Coronary artery (tissue), 2 donors: ENCODE data around the gene NNT.
"Not testable (repeated sequence)": the region's sequence is repeated elsewhere in the genome, so short reads cannot be mapped to it uniquely, and the experiment has no call there.

Experiments used
- DNase-seq: peaks from one replicate; pipeline ENCODE4 v3.0.0-alpha.2; 2017; ENCODE audit warnings: low spot score
- H3K27ac ChIP-seq, 2 donors: fragments of 200-600 bp; sonication (generic); one replicate each; pipeline ENCODE4 v1.5.1; 2016 to 2019
- H3K4me3 ChIP-seq: fragments of 200-600 bp; sonication (generic); 2 replicates; pipeline ENCODE4 v1.5.1; 2016; ENCODE audit warnings: mild to moderate bottlenecking, moderate library complexity
- CTCF ChIP-seq: fragments of 200-600 bp; sonication (generic); IDR thresholded peaks from one replicate; pipeline ENCODE4 v1.5.1; 2019; ENCODE audit warnings: antibody characterized with exemption

NNT gene

DNA sequence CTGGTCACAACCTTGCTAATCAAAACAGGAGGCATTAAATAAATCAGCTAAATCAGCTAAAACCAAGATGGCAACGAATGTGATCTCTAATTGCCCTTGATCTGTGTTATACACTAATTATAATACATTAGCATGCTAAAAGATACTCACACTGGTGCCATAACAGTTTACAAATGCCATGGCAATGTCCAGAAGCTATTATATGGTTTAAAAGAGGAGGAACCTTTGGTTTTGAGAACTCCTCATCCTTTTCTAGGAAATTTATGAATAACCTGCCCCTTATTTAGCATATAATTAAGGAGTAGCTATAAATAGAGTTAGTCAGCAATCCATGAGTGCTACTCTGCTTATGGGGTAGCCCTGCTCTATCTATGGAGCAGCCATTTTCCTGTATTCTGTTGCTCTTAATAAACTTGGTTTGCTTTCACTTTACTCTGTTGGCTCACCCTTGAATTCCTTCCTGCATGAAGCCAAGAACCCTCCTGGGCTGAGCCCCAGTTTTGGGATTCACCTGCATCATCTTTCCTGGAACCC, 18.7 kb upstream of the NNT start:
- no peak for DNase-seq
- H3K27ac ChIP-seq = no peak overlapping the region
- H3K4me3 ChIP-seq = no peak overlapping the region
- TF ChIP-seq CTCF = no peak

DNA sequence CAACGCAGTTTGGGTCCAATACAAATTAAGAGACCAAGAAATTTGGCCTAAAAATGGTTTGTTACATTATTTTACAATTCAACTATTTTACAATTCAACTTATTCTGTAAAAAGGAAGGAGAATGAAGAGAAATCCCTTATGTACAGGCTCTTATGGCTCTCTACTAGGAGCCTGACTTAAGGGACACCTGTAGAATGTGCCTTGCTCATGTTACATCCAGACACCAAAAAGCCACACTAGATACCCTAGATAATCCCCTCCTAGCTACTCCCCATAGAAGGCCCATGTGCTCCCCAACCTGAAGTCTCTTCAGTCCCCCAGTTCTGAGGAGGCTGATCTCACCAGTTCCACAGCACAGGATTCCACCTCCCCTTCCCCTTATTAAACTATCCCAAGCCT, 14.1 kb upstream of the NNT start:
- no peak for DNase-seq
- no peak overlapping the region for H3K27ac ChIP-seq
- H3K4me3 ChIP-seq = no peak overlapping the region
- TF ChIP-seq CTCF = no peak

GRCh38 chr5:43589310-43589709, 13.7 kb upstream of the NNT start:
- H3K4me3 ChIP-seq = no peak overlapping the region
- TF ChIP-seq CTCF = no peak
- H3K27ac ChIP-seq = no peak overlapping the region
- DNase-seq = no peak

DNA sequence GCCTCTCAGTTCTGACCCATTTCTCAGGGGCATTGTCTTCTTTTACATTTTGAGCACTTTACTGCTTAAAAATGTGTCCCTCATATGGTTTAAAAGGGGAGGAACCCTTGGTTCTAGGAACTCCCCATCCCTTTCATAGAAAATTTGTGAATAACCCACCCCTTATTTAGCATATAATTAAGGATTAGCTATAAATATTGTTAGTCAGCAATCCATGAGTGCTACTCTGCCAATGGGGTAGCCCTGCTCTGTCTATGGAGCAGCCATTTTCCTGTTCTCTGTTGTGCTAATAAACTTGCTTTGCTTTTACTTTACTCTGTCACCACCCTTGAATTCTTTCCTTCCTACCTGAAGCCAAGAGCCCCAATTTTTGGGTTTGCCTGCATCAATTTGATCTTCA, 12.3 kb upstream of the NNT start:
- DNase-seq = no peak

DNA sequence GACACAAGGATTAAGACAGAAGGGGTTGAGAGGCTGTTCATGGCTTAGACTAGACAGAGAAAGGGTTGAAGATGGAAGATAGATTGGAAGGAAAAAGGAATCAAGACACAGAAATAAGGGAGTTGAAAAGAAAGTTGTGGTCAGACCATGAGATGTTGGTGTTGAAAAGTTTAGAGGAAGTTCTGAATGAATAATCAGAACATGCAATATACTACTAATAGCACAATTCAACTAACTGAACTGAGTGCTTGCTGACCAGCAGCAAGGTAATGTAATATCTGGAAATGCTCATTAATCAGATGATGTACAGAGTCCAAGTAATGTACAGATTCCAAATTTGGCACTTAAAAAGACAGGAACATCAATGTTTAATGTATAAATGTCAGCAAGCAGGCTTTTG, 10.6 kb upstream of the NNT start:
- DNase-seq = no peak
- no peak for TF ChIP-seq CTCF

More for the DNA sequence above, 12.3 kb upstream of the NNT start:
- TF ChIP-seq CTCF = no peak
- Histone ChIP-seq H3K4me3 (no peak overlapping the region), H3K27ac (no peak overlapping the region)

DNA sequence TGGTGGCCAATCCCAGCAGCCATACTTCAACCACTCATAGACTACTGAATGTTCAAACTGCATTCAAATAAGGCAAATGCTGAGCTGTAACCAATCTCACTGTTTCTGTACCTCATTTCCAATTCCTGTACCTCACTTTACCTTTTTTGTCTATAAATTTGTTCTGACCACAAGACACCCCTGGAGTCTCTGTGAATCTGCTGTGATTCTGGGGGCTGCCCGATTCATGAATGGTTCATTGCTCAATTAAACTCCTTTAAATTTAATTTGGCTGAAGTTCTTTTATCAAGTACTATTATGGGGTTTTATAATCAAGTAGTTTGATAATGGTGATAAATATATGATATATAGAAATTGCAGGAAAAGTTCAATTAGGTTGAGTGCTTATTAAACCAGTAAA, 4.1 kb upstream of the NNT start:
- not testable (repeated sequence) for DNase-seq, H3K4me3 ChIP-seq, H3K27ac ChIP-seq

More for the DNA sequence above, 10.6 kb upstream of the NNT start:
- no peak overlapping the region for H3K4me3 ChIP-seq
- no peak overlapping the region for H3K27ac ChIP-seq

DNA sequence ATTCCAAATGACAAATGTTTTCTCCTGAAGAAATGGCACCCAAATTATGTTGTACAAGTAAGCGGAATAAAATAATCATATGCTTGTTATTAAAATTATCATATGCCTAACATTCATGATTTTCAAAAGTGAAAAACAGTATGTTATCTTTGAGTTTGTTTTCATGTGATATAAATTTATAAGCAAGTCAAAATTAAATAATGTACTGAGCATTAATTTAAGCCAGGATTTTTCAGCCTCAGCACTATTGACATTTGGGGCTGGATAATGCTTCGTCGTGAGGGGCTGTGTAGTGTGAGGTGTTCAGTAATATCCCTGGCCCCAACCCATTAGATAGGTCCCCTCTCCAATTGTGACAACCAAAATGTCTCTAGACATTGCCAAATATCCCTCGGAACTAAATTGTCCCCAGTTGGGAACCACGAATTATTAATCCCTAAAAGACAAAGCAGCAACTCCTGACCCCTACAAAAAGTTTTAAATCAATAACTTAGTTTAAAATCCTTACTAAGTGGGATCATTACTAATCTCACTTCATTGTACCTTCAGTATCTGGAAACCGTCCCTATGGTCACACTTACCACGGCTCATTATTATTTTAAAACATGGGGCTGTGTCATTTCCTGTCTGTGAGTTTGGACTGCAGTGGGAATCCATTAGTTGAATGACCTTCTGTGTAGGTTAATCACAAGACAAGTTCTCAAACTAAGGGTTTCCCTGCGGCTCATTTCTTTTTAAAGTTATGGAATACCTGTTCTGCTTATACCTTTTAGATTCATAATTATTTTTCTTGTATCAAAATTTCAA, 1.3 kb upstream of the NNT start:
- no peak for DNase-seq
- Histone ChIP-seq H3K27ac (peak overlapping the region; percentile 53 to 90), H3K4me3 (peak overlapping the region; percentile 83)
- TF ChIP-seq CTCF = no peak
